ENCODE measurements around the gene COX20. TPM values are rescaled to one million over a fixed set of nuclear protein-coding genes. Genes with fewer than 3 reads are reported as not detected.
"Not testable (repeated sequence)": the region's sequence is repeated elsewhere in the genome, so short reads cannot be mapped to it uniquely, and the experiment has no call there.

The COX20 gene
- total RNA-seq, 4 donors from 2014 or later = 74.8 to 125 (median 101) TPM

DNA sequence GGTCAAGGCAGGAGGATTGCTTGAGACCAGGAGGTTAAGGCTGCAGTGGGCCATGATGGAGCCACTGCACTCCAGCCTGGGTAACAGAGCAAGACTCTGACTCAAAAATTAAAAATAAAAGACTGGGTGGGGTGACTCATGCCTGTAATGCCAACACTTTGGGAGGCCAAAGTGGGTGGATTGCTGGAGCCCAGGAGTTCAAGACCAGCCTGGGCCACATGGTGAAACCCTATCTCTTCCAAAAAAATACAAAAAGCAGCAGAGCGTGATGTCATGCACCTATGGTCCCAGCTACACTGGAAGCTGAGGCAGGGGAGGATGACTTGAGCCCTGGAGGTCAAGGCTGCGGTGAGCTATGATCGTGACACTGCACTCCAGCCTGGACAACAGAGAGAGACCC, 44.4 kb upstream of the COX20 start:
- Histone ChIP-seq H3K36me3 (no peaks in the 10 kb centered on the region), H3K27ac (replicated peaks in 1 of 4) (no peak overlapping the region), H3K4me1 (peaks cover 0 to 8% (median 2%) of the 10 kb centered on the region in 4 donors), H3K4me3 (no peak overlapping the region), H3K9me3 (no peaks in the 10 kb centered on the region), H3K27me3 (no peaks in the 10 kb centered on the region)
- intact Hi-C loops (cut with DNase I) = no loop called here
- TF ChIP-seq EP300 (IDR thresholded peaks at IDR 0.05) (no peak), POLR2AphosphoS5 (IDR thresholded peaks at IDR 0.05) (no peak), POLR2A (IDR thresholded peaks at IDR 0.05; ENCODE audit: low read depth) (no peak)
- TF ChIP-seq, protein P1, sequence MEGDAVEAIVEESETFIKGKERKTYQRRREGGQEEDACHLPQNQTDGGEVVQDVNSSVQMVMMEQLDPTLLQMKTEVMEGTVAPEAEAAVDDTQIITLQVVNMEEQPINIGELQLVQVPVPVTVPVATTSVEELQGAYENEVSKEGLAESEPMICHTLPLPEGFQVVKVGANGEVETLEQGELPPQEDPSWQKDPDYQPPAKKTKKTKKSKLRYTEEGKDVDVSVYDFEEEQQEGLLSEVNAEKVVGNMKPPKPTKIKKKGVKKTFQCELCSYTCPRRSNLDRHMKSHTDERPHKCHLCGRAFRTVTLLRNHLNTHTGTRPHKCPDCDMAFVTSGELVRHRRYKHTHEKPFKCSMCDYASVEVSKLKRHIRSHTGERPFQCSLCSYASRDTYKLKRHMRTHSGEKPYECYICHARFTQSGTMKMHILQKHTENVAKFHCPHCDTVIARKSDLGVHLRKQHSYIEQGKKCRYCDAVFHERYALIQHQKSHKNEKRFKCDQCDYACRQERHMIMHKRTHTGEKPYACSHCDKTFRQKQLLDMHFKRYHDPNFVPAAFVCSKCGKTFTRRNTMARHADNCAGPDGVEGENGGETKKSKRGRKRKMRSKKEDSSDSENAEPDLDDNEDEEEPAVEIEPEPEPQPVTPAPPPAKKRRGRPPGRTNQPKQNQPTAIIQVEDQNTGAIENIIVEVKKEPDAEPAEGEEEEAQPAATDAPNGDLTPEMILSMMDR (IDR thresholded peaks at IDR 0.05) = no peak
- no peak for DNase-seq (ENCODE audit: extremely low spot score)
- 99% methylated on average over 3 of the region's 3 CpGs for WGBS

DNA sequence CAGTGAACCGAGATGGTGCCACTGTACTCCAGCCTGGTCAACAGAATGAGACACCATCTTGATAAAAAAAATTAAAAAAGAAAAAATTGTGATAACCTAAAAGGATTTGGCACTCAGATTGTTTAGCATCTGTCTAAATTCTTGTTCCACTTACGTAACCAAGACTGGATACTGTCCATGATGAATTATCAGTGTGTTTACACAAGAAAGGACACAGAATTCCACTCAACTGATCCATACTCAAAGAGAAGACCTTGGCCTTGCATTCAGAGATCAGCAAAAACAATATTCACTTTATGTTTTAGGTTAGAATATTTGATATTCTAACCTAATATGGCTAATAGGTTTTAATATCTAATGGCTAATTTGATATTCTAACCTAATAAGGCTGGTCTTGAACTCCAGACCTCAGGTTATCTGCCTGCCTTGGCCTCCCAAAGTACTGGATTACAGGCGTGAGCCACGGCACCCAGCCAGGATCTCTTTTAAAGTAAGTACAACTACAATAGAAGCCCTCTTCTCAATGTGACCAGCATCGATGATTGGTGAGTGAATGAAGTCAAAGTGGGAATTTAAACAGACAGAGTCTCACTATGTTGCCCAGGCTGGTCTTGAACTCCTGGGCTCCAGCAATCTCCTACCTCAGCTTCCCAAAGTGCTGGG, 43.1 kb upstream of the COX20 start:
- no peak for DNase-seq (ENCODE audit: extremely low spot score)
- 72% methylated on average over 5 of the region's 5 CpGs for WGBS
- no peak overlapping the region for H3K4me3 ChIP-seq
- H3K36me3 ChIP-seq = no peaks in the 10 kb centered on the region
- TF ChIP-seq POLR2A (IDR thresholded peaks at IDR 0.05; ENCODE audit: low read depth) (no peak), EP300 (IDR thresholded peaks at IDR 0.05) (no peak), POLR2AphosphoS5 (IDR thresholded peaks at IDR 0.05) (no peak)
- TF ChIP-seq, protein P1 (IDR thresholded peaks at IDR 0.05) = no peak
- H3K27ac ChIP-seq (replicated peaks in 1 of 4) = peak overlapping the region in 1 of 4 donors; percentile 42
- H3K4me1 ChIP-seq = peaks cover 0 to 8% (median 2%) of the 10 kb centered on the region in 4 donors
- intact Hi-C loops (cut with DNase I) = no loop called here
- H3K9me3 ChIP-seq = no peaks in the 10 kb centered on the region
- no peaks in the 10 kb centered on the region for H3K27me3 ChIP-seq

DNA sequence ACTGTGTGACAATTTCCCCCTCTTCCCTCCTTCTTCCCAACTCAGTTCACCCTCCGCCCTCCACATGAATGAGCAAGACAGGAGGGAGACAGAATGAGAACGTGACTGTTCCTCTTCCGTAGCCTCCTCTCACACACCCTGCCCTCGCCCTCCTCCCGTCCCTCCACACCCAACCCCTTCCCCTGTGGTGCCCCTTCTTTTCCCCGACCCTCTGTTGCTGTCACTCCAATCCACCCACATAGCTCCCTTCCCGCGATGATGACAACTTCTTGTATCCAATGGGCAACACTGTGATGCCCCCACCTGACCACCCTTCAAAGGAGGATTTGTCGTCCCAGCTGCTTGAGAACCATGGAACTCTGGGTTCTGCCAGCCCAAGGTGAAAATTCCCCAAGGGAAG, 41.4 kb upstream of the COX20 start:
- 91% methylated on average over 9 of the region's 9 CpGs for WGBS

DNA sequence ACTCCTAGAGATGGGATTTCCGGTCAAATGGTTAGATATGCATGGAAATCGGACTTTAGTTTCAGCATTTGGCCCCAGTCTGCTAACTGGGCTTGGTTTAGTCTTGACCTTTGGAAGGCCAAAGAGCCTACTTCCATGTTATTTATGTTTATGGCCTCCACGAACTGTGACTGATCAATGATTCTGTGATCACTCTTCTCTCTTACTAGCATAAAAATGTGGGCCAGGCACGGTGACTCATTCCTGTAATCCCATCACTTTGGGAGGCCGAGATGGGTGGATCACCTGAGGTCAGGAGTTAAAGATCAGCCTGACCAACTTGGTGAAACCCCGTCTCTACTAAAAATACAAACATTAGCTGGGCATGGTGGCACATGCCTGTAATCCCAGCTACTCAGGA, 40.9 kb upstream of the COX20 start:
- H3K4me3 ChIP-seq; DNase-seq (ENCODE audit: extremely low spot score); H3K36me3 ChIP-seq; H3K4me1 ChIP-seq; H3K27ac ChIP-seq (replicated peaks in 1 of 4); H3K9me3 ChIP-seq; H3K27me3 ChIP-seq; intact Hi-C loops (cut with DNase I): not testable (repeated sequence)
- WGBS = 86% methylated on average over 6 of the region's 6 CpGs

More for the DNA sequence above, 41.4 kb upstream of the COX20 start:
- H3K4me3 ChIP-seq = no peak overlapping the region
- H3K27ac ChIP-seq (replicated peaks in 1 of 4) = no peak overlapping the region
- no peak for DNase-seq (ENCODE audit: extremely low spot score)
- H3K9me3 ChIP-seq = no peaks in the 10 kb centered on the region
- intact Hi-C loops (cut with DNase I) = no loop called here
- H3K27me3 ChIP-seq = no peaks in the 10 kb centered on the region
- TF ChIP-seq, protein P1 (IDR thresholded peaks at IDR 0.05) = no peak
- TF ChIP-seq POLR2A (IDR thresholded peaks at IDR 0.05; ENCODE audit: low read depth) = no peak
- TF ChIP-seq EP300 (IDR thresholded peaks at IDR 0.05) = no peak
- TF ChIP-seq POLR2AphosphoS5 (IDR thresholded peaks at IDR 0.05) = no peak
- no peaks in the 10 kb centered on the region for H3K36me3 ChIP-seq
- H3K4me1 ChIP-seq = peaks cover 0 to 8% (median 2%) of the 10 kb centered on the region in 4 donors

DNA sequence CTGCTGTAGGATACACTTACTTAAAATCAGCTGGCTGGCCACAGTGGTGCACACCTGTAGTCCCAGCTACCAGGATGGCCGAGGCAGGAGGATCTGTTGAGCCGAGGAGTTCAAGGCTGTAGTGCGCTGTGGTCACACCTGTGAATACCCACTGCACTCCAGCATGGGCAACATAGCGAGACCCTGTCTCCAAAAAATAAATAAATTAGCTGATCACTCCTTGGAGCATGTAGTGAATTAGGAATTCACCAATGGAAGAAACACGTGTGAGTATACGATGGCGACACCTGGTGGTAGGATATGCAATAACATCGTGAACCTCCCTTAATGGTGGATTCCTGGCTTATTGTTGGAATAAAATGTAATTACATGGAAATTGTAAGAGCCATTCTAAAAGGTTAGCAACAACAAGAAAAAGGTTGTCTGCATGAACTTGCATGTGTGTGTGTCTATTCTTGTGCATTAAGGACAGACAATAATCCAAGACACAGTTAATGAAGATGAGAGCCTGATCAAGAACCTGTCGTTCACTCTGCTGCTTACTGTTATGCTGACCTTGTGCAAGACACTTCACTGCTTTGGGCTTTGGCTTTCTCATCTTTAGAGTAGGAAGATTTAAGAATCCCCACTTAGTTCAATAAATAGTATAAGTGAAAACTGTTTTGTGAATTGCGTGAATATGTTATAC, 38.6 kb upstream of the COX20 start:
- Histone ChIP-seq H3K27ac (replicated peaks in 1 of 4) (no peak overlapping the region), H3K36me3 (no peaks in the 10 kb centered on the region), H3K4me1 (peaks cover 0 to 7% (median 2%) of the 10 kb centered on the region in 4 donors), H3K27me3 (no peaks in the 10 kb centered on the region), H3K9me3 (no peaks in the 10 kb centered on the region), H3K4me3 (no peak overlapping the region)
- WGBS = 43% methylated on average over 10 of the region's 10 CpGs
- intact Hi-C loops (cut with DNase I) = loop anchor here (1.0 kb wide), 2 partner anchors 147 to 194 kb away; no protein-coding TSS in a partner anchor
- no peak for TF ChIP-seq EP300 (IDR thresholded peaks at IDR 0.05)
- TF ChIP-seq, protein P1 (IDR thresholded peaks at IDR 0.05) = peak; percentile 86 to 95 (median 87)
- no peak for DNase-seq (ENCODE audit: extremely low spot score)
